GM12878 (cell line): ENCODE measurements around the gene LRRC75B.

Experiments used
- CTCF ChIP-seq, 3 experiments: IDR thresholded peaks in 2 of 3; conservative IDR thresholded peaks in 1 of 3; 2 replicates each; pipeline ENCODE4 v1.5.1; 2011; ENCODE audit warnings: low read depth in 3 of 3, low read length in 3 of 3, mild to moderate bottlenecking in 3 of 3, control low read depth in 2 of 3, moderate library complexity in 2 of 3, inconsistent platforms in 1 of 3, mixed read lengths in 1 of 3; ENCODE audit not compliant: control insufficient read depth in 2 of 3, insufficient read depth in 1 of 3; ENCODE audit errors: extremely low read depth in 1 of 3
- POLR2AphosphoS5 ChIP-seq: IDR thresholded peaks from 2 replicates; pipeline ENCODE4 v1.6.1; 2011; ENCODE audit warnings: mild to moderate bottlenecking, low read length, inconsistent platforms
- YBX1 ChIP-seq: fragments of 450-650 bp; IDR thresholded peaks from 2 replicates; pipeline ENCODE4 v1.6.1; 2016; ENCODE audit warnings: antibody characterized with exemption

GRCh38 chr22:24583221-24584165 is 9.4 kb downstream of the LRRC75B start:
- TF ChIP-seq YBX1 (no peak), POLR2AphosphoS5 (no peak), CTCF (IDR thresholded peaks at IDR 0.05 in 2 of 3, conservative IDR thresholded peaks at IDR 0.05 in 1 of 3; ENCODE audit: control insufficient read depth in 2 of 3, extremely low read depth in 1 of 3, insufficient read depth in 1 of 3, low read depth in 3 of 3, low read length in 3 of 3) (no peak)
